ENCODE measurements around the gene GSG1L.

- TF ChIP-seq CTCF (IDR thresholded peaks at IDR 0.05; ENCODE audit: insufficient read depth, low read length, poor library complexity, severe bottlenecking) (no peak), EZH2phosphoT487 (conservative IDR thresholded peaks at IDR 0.05; ENCODE audit: low read length) (no peak)
These were observed 265.3 kb downstream of the GSG1L start for GRCh38 chr16:27798241-27798640.
